HepG2 (cell line): Measurements from ENCODE around the gene CARMIL3. TPM values are rescaled to one million over a fixed set of nuclear protein-coding genes. Genes with fewer than 3 reads are reported as not detected.

Source experiments
- ATAC-seq: fragments of 200-7000 bp; cut with Tn5 transposase; 3 replicates; pipeline ENCODE4 v1.9.1; 2020; ENCODE audit warnings: mild to moderate bottlenecking, moderate library complexity
- BruUV-seq: library from RNA; stranded (reverse); fragments of 400-500 nt; replicated peaks from 2 replicates; lab custom pipeline; 2021; lab: Mats Ljungman, UMichigan
- CTCF ChIA-PET: fragments of 300-600 bp; formaldehyde crosslinking; extraction: SDS; loops from one replicate; lab custom pipeline; 2021; ENCODE audit warnings: low total read pairs, inconsistent platforms, low intra/inter-chr PET ratio; lab: Yijun Ruan, JAX
- POLR2A ChIA-PET: fragments of 350-600 bp; sonication (Branson Sonifier 250); formaldehyde crosslinking; loops from one replicate; lab custom pipeline; 2020; ENCODE audit warnings: antibody characterized with exemption, inconsistent platforms; lab: Yijun Ruan, JAX
- DNase-seq: peaks from one replicate; pipeline ENCODE4 v3.0.0-alpha.2; 2015; ENCODE audit warnings: low spot score
- FAIRE-seq: peaks from 3 replicates; lab custom pipeline; 2011; peaks lifted over from hg19 to GRCh38; lab: Jason Lieb, UNC
- H2AFZ ChIP-seq: one replicate; pipeline ENCODE4 v1.6.1; 2011; ENCODE audit warnings: low read length, inconsistent platforms
- H3K27ac ChIP-seq: fragments of 300-600 bp; 3 replicates; pipeline ENCODE4 v1.8.0; 2011; ENCODE audit warnings: mixed run types, mild to moderate bottlenecking, mixed read lengths, low read length, inconsistent platforms; ENCODE audit not compliant: insufficient read depth; ENCODE audit errors: extremely low read length
- H3K27me3 ChIP-seq, 2 experiments: fragments of 200-600 bp in 1 of 2; 2 replicates in 1 of 2; 3 replicates in 1 of 2; pipeline versions ENCODE4 v1.6.0 to v1.8.0; 2011; ENCODE audit warnings: low read length in 2 of 2, mild to moderate bottlenecking in 2 of 2, moderate library complexity in 2 of 2, inconsistent platforms in 1 of 2; ENCODE audit not compliant: insufficient read depth in 2 of 2, control insufficient read depth in 1 of 2
- H3K36me3 ChIP-seq, 2 experiments: fragments of 200-600 bp in 1 of 2; replicated peaks in 1 of 2; 2 replicates in 1 of 2; 3 replicates in 1 of 2; pipeline versions ENCODE4 v1.5.1 to v1.8.0; 2011; ENCODE audit warnings: low read length in 2 of 2, inconsistent platforms in 1 of 2; ENCODE audit not compliant: insufficient read depth in 2 of 2, control insufficient read depth in 1 of 2
- H3K4me1 ChIP-seq: 2 replicates; pipeline ENCODE4 v1.5.1; 2012; ENCODE audit warnings: low read length, inconsistent platforms; ENCODE audit not compliant: insufficient read depth
- H3K4me2 ChIP-seq: 2 replicates; pipeline ENCODE4 v1.6.0; 2011; ENCODE audit warnings: low read depth, low read length, inconsistent platforms
- H3K4me3 ChIP-seq, 3 experiments: fragments of 200-600 bp in 1 of 3; sonication (generic), shearing (Covaris generic) in 1 of 3; replicated peaks in 1 of 3; 2 replicates each; pipeline ENCODE4 v1.5.1; 2011 to 2016; ENCODE audit warnings: low read length in 3 of 3, inconsistent platforms in 2 of 3, low read depth in 2 of 3, mild to moderate bottlenecking in 2 of 3, control low read depth in 1 of 3, mixed read lengths in 1 of 3; ENCODE audit not compliant: insufficient read depth in 1 of 3
- H3K79me2 ChIP-seq: one replicate; pipeline ENCODE4 v1.6.1; 2011; ENCODE audit warnings: low read length, inconsistent platforms; ENCODE audit not compliant: insufficient read depth
- H3K9ac ChIP-seq: 2 replicates; pipeline ENCODE4 v1.6.0; 2011; ENCODE audit warnings: mild to moderate bottlenecking, low read depth, low read length, inconsistent platforms; ENCODE audit not compliant: insufficient read depth
- H3K9me3 ChIP-seq: 2 replicates; pipeline ENCODE4 v1.5.1; 2012; ENCODE audit warnings: mild to moderate bottlenecking, low read length
- H4K20me1 ChIP-seq: 2 replicates; pipeline ENCODE4 v1.6.0; 2011; ENCODE audit warnings: inconsistent platforms, mild to moderate bottlenecking, low read length, moderate library complexity; ENCODE audit not compliant: insufficient read depth
- BCL6 ChIP-seq: IDR thresholded peaks from 2 replicates; pipeline ENCODE4 v1.6.1; 2016; ENCODE audit warnings: missing genetic modification reagents, missing compliant biosample characterization
- GTF3A ChIP-seq: sonication (generic); formaldehyde crosslinking; conservative IDR thresholded peaks from 2 replicates; pipeline ENCODE4 v1.4.0; 2020; ENCODE audit warnings: mild to moderate bottlenecking, missing genetic modification reagents
- MATR3 ChIP-seq: sonication (generic); formaldehyde crosslinking; IDR thresholded peaks from 2 replicates; pipeline ENCODE4 v1.4.0; 2020; ENCODE audit warnings: missing genetic modification reagents
- RARA ChIP-seq: IDR thresholded peaks from 2 replicates; pipeline ENCODE4 v1.6.1; 2016; ENCODE audit warnings: missing genetic modification reagents, missing compliant biosample characterization
- SAFB2 ChIP-seq: sonication (generic); formaldehyde crosslinking; IDR thresholded peaks from 2 replicates; pipeline ENCODE4 v1.5.1; 2020; ENCODE audit warnings: missing genetic modification reagents, low read depth, mild to moderate bottlenecking, borderline replicate concordance
- SOX5 ChIP-seq: IDR thresholded peaks from 2 replicates; pipeline ENCODE4 v1.6.1; 2016; ENCODE audit warnings: borderline replicate concordance
- TAF1 ChIP-seq: sonication (generic); formaldehyde crosslinking; IDR thresholded peaks from 2 replicates; pipeline ENCODE4 v1.4.0; 2020; ENCODE audit warnings: missing genetic modification reagents
- TEAD2 ChIP-seq: sonication (generic); formaldehyde crosslinking; IDR thresholded peaks from 2 replicates; pipeline ENCODE4 v1.9.0; 2021; ENCODE audit warnings: missing genetic modification reagents
- YEATS2 ChIP-seq: sonication (generic); formaldehyde crosslinking; IDR thresholded peaks from 2 replicates; pipeline ENCODE4 v1.4.0; 2020; ENCODE audit warnings: missing genetic modification reagents, borderline replicate concordance
- ZNF367 ChIP-seq: sonication (generic); formaldehyde crosslinking; IDR thresholded peaks from 2 replicates; pipeline ENCODE4 v1.4.0; 2020; ENCODE audit warnings: missing genetic modification reagents, borderline replicate concordance
- ZNF570 ChIP-seq: sonication (generic); formaldehyde crosslinking; IDR thresholded peaks from 2 replicates; pipeline ENCODE4 v1.4.0; 2020; ENCODE audit warnings: mild to moderate bottlenecking, missing genetic modification reagents, borderline replicate concordance
- ZNF761 ChIP-seq: sonication (generic); formaldehyde crosslinking; conservative IDR thresholded peaks from 2 replicates; pipeline ENCODE4 v1.4.0; 2020; ENCODE audit warnings: mild to moderate bottlenecking, missing genetic modification reagents
- ZUFSP ChIP-seq: sonication (generic); formaldehyde crosslinking; IDR thresholded peaks from 2 replicates; pipeline ENCODE4 v1.9.0; 2021; ENCODE audit warnings: missing genetic modification reagents, mild to moderate bottlenecking, borderline replicate concordance
- WGBS: methylation state at CpG from one replicate; pipeline ENCODE4 v1.1.6; 2017; ENCODE audit warnings: low lambda C conversion rate; 5-methylcytosine and 5-hydroxymethylcytosine counted together
- in situ Hi-C: cut with HindIII; loops from 2 replicates; pipeline ENCODE4 v1.10.0; 2017; ENCODE audit warnings: low pct_unique_long_range_greater_than_20kb; ENCODE audit not compliant: extremely low pct_ligation_motif_present
- intact Hi-C: fragments of 100-400 bp; cut with micrococcal nuclease; formaldehyde crosslinking; loops from one replicate; pipeline ENCODE4 v1.10.0; 2022; ENCODE audit not compliant: unreplicated experiment
- polyA plus RNA-seq, 8 experiments: library from polyadenylated mRNA; depleted of rRNA in 3 of 8; stranded (reverse) in 7 of 8; unstranded in 1 of 8; fragments of >200 nt; fragmentation: Illumina TruSeq in 4 of 8; extraction: Trizol in 4 of 8; gene quantifications; 2 replicates each; pipeline versions ENCODE4 v1.2.1 to v1.2.3, GENCODE V29; 2011 to 2016; ENCODE audit warnings: low read depth in 4 of 8, missing spikeins in 1 of 8, mixed read lengths in 1 of 8; ENCODE audit not compliant: insufficient read depth in 1 of 8
- total RNA-seq, 5 experiments: library from RNA; depleted of rRNA; stranded (reverse); fragments of >200 nt; fragmentation: Illumina TruSeq; extraction: Trizol; gene quantifications; 2 replicates each; pipeline ENCODE4 v1.2.3, GENCODE V29; 2016; ENCODE audit warnings: low read depth in 1 of 5

The CARMIL3 gene
- total and polyA plus RNA-seq, 2 of the 13 experiments (the other 11 are each of a cell fraction or from before 2014, with no cell fraction given): 0.27 to 0.55 TPM

GRCh38 chr14:24083462-24083861 is 31.7 kb downstream of the CARMIL3 start:
- H4K20me1 ChIP-seq: no peaks in the 10 kb centered on the region
- FAIRE-seq: peak; percentile 28
- no peak overlapping the region for H2AFZ ChIP-seq
- TF ChIP-seq SOX5: no peak
- TF ChIP-seq ZUFSP (CRISPR knock-in tag): no peak
- no peak for TF ChIP-seq MATR3 (CRISPR knock-in tag)
- TF ChIP-seq TEAD2 (CRISPR knock-in tag): no peak
- no peak for TF ChIP-seq ZNF570 (CRISPR knock-in tag)
- 0 out of 2 replicates have a peak, but pooled peaks have one; percentile 35 for TF ChIP-seq BCL6
- no peak for TF ChIP-seq TAF1 (CRISPR knock-in tag)
- no peak for TF ChIP-seq SAFB2
- TF ChIP-seq GTF3A (CRISPR knock-in tag): no peak
- TF ChIP-seq RARA (CRISPR knock-in tag): 0 out of 2 replicates have a peak, but pooled peaks have one; percentile 36
- no peak for TF ChIP-seq YEATS2
- no peak for TF ChIP-seq ZNF367
- no peak for TF ChIP-seq ZNF761
- TF ChIP-seq, all 625 proteins: peak for 2
- BruUV-seq: no TSS peak
- Histone ChIP-seq H3K36me3 (no peaks in the 10 kb centered on the region), H3K4me3 (no peak overlapping the region), H3K4me2 (no peak overlapping the region), H3K4me1 (peaks cover 30% of the 10 kb centered on the region), H3K27ac (no peak overlapping the region), H3K27me3 (peaks cover 19 to 70% of the 10 kb centered on the region in 2 experiments), H3K9ac (no peak overlapping the region), H3K79me2 (no peaks in the 10 kb centered on the region), H3K9me3 (no peaks in the 10 kb centered on the region)
- DNase-seq (no peak), ATAC-seq (no peak)
- in situ Hi-C loops (no loop called here), intact Hi-C loops (no loop called here)
- ChIA-PET CTCF (no interaction called here), POLR2A (interaction anchor here (0.9 to 4.9 kb wide), 3 partner anchors 11 to 31 kb away, joined by 3 to 131 read pairs (median 31); partner anchors contain the start of genes DCAF11, NRL and PCK2)
- 6% methylated on average over 3 of the region's 3 CpGs for WGBS
